LNCaP clone FGC (cell line): ENCODE measurements around the gene SIRT6.
"Not testable (repeated sequence)": the region's sequence is repeated elsewhere in the genome, so short reads cannot be mapped to it uniquely, and the experiment has no call there.

ENCODE experiments used
- DNase-seq: peaks from one replicate; pipeline ENCODE4 v3.0.0-alpha.2; 2011; ENCODE audit warnings: low read depth
- H3K4me3 ChIP-seq: 2 replicates; pipeline ENCODE4 v1.5.1; 2011; ENCODE audit warnings: mild to moderate bottlenecking, low read depth, low read length, control low read depth
- TF ChIP-seq, protein P1 (sequence below): IDR thresholded peaks from 2 replicates; pipeline ENCODE4 v1.5.1; 2012; ENCODE audit warnings: mild to moderate bottlenecking; ENCODE audit not compliant: control insufficient read depth, insufficient read depth; ENCODE audit errors: extremely low read depth

SIRT6 gene

GRCh38 chr19:4154571-4155312 is 27.6 kb downstream of the SIRT6 start:
- TF ChIP-seq, protein P1, sequence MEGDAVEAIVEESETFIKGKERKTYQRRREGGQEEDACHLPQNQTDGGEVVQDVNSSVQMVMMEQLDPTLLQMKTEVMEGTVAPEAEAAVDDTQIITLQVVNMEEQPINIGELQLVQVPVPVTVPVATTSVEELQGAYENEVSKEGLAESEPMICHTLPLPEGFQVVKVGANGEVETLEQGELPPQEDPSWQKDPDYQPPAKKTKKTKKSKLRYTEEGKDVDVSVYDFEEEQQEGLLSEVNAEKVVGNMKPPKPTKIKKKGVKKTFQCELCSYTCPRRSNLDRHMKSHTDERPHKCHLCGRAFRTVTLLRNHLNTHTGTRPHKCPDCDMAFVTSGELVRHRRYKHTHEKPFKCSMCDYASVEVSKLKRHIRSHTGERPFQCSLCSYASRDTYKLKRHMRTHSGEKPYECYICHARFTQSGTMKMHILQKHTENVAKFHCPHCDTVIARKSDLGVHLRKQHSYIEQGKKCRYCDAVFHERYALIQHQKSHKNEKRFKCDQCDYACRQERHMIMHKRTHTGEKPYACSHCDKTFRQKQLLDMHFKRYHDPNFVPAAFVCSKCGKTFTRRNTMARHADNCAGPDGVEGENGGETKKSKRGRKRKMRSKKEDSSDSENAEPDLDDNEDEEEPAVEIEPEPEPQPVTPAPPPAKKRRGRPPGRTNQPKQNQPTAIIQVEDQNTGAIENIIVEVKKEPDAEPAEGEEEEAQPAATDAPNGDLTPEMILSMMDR: no peak
- DNase-seq: no peak
- no peak overlapping the region for H3K4me3 ChIP-seq

- no peak overlapping the region for H3K4me3 ChIP-seq
- TF ChIP-seq, protein P1: no peak
- DNase-seq: no peak
Measured at GRCh38 chr19:4152241-4152998, 29.9 kb downstream of the SIRT6 start.

GRCh38 chr19:4151623-4152022 is 30.7 kb downstream of the SIRT6 start:
- TF ChIP-seq, protein P1: no peak
- no peak for DNase-seq
- no peak overlapping the region for H3K4me3 ChIP-seq

- TF ChIP-seq, protein P1: no peak
- no peak overlapping the region for H3K4me3 ChIP-seq
- no peak for DNase-seq
Measured at GRCh38 chr19:4149518-4150288, 32.7 kb downstream of the SIRT6 start.

GRCh38 chr19:4144666-4145249 is 37.6 kb downstream of the SIRT6 start:
- TF ChIP-seq, protein P1: no peak
- no peak for DNase-seq
- H3K4me3 ChIP-seq: no peak overlapping the region

- not testable (repeated sequence) for H3K4me3 ChIP-seq, DNase-seq
Measured at GRCh38 chr19:4142916-4143315, 39.4 kb downstream of the SIRT6 start.
